Activated B cell treated with CpG ODN at 0.5 μM for 24 hours (primary cell): ENCODE measurements around the gene MSI1. TPM values are rescaled to one million over a fixed set of nuclear protein-coding genes. Genes with fewer than 3 reads are reported as not detected.

Source experiments
- ATAC-seq: fragments of 200-7000 bp; cut with Tn5 transposase; one replicate; pipeline ENCODE4 v1.10.0; 2021; ENCODE audit warnings: low read depth, mild to moderate bottlenecking, moderate library complexity
- CTCF ChIA-PET: fragments of 350-600 bp; sonication (Branson Sonifier 250); formaldehyde crosslinking; loops from one replicate; lab custom pipeline; 2021; ENCODE audit warnings: antibody characterized with exemption; lab: Charles Lee
- POLR2A ChIA-PET: fragments of 350-600 bp; sonication (Branson Sonifier 250); formaldehyde crosslinking; loops from one replicate; lab custom pipeline; 2021; ENCODE audit warnings: antibody characterized with exemption; lab: Charles Lee
- DNase-seq: peaks from one replicate; pipeline ENCODE4 v3.0.0; 2022
- H3K27ac Mint-ChIP-seq: one replicate; pipeline ENCODE4 v1.8.0; 2020; ENCODE audit warnings: mixed read lengths
- H3K27me3 Mint-ChIP-seq: one replicate; pipeline ENCODE4 v1.8.0; 2021; ENCODE audit warnings: mixed read lengths
- H3K36me3 Mint-ChIP-seq: one replicate; pipeline ENCODE4 v1.8.0; 2021; ENCODE audit warnings: low read depth, mixed read lengths
- H3K4me1 Mint-ChIP-seq: one replicate; pipeline ENCODE4 v1.8.0; 2021; ENCODE audit warnings: mixed read lengths
- H3K4me3 Mint-ChIP-seq: one replicate; pipeline ENCODE4 v1.8.0; 2020; ENCODE audit warnings: mild to moderate bottlenecking, mixed read lengths
- H3K9me3 Mint-ChIP-seq: one replicate; pipeline ENCODE4 v1.8.0; 2020; ENCODE audit warnings: mixed read lengths
- intact Hi-C: fragments of 100-400 bp; cut with micrococcal nuclease; formaldehyde crosslinking; loops from one replicate; pipeline ENCODE4 v1.15.1; 2024
- total RNA-seq: library from RNA; stranded (reverse); gene quantifications from 2 replicates; pipeline ENCODE4 v1.2.3, GENCODE V29; 2022
- TF ChIP-seq, protein P1 (sequence below): fragments of 200-600 bp; IDR thresholded peaks from one replicate; pipeline ENCODE4 v1.8.0; 2022; ENCODE audit warnings: antibody characterized with exemption, mild to moderate bottlenecking

MSI1 gene
- total RNA-seq = not detected in 2 replicates

DNA sequence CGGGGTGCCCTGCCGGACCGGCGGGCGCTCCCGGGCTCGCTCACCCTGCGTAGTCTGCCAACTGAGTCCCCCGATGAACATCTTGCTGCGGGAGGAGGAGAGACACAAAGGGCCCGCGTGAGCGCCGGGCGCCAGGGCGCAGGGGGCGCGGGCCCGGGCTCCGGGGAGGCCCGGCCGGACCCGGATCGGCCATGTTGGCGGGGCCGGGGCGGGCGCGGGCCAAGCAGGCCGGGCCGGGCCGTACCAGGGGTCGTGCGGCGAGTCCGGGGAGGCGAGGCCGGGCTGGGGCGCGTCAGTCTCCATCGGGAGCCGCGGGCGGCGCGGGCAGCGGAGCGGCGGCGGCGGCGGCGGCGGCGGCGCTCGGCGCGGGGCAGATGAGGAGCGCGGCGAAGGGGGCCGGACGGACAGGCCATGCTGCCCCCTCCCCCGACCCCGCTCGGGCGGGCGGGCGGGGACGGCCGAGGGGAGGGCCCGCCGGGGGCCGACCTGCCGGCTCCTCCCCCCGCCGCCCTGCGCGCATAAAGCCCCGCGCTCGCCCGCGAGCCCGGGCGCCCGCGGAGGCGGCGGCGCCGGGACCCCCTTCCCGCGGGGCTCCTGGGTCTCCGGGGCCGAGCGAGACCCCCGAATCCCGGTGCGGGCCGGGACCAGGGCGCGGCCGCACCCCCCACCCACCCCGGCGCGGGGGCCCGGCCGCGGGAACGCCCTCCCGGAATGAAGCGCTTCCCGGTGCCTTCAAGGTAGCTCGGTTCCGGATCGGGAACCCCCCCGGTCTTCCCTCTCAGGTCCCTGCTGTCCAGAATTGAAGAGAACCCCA is at the start of gene MSI1:
MSI1 (minus strand) TSS at position 376 of the 814 bp plus-strand sequence; CDS start at position 303, 73 bp downstream.
- peak; percentile 30 for DNase-seq
- no peaks in the 10 kb centered on the region for H3K9me3 Mint-ChIP-seq
- H3K27ac Mint-ChIP-seq = no peak within 1 kb of the TSS

DNA sequence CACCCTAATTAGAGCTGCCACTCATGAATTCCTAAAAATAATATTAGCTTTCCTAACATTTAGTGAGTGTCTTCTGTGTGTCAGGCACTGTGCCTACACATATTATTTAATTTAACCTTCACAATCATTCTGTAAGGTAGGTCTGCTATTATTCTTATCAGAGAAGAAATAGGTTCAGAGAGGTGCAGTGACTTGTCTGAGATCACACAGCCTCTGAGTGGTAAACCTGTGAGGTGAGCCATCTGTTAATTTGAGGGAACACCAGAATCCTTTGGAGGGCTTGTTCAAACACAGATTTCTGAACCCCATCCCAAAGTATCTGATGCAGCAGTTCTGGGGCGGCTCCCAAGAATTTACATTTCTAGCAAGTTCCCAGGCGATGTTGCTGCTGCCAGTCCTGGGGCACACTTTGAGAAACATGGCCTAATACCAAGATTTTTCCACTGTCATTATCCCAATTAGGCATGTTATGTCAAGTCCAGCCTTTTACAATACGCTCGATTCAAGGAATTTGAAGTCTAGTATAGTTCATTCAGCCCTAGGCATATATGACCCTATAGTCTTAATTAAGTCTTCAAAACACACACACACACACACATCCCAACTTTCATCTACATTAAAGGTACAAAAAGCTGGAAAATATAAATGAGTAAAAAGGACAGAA is 49.1 kb upstream of the MSI1 start:
- POLR2A ChIA-PET = interaction anchor here (0.6 kb wide), 1 partner anchor 55 kb away, joined by 3 read pairs; no protein-coding TSS in a partner anchor

More for the DNA sequence above, at the start of gene MSI1:
- H3K4me1 Mint-ChIP-seq = peaks cover 17% of the 10 kb centered on the region
- ChIA-PET CTCF (no interaction called here), POLR2A (no interaction called here)
- intact Hi-C loops = no loop called here
- H3K27me3 Mint-ChIP-seq = peaks cover 73% of the 10 kb centered on the region
- TF ChIP-seq, protein P1, sequence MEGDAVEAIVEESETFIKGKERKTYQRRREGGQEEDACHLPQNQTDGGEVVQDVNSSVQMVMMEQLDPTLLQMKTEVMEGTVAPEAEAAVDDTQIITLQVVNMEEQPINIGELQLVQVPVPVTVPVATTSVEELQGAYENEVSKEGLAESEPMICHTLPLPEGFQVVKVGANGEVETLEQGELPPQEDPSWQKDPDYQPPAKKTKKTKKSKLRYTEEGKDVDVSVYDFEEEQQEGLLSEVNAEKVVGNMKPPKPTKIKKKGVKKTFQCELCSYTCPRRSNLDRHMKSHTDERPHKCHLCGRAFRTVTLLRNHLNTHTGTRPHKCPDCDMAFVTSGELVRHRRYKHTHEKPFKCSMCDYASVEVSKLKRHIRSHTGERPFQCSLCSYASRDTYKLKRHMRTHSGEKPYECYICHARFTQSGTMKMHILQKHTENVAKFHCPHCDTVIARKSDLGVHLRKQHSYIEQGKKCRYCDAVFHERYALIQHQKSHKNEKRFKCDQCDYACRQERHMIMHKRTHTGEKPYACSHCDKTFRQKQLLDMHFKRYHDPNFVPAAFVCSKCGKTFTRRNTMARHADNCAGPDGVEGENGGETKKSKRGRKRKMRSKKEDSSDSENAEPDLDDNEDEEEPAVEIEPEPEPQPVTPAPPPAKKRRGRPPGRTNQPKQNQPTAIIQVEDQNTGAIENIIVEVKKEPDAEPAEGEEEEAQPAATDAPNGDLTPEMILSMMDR = no peak
- ATAC-seq = no peak
- no peaks in the 10 kb centered on the region for H3K36me3 Mint-ChIP-seq
- H3K4me3 Mint-ChIP-seq = peak within 1 kb of the TSS; percentile 70

DNA sequence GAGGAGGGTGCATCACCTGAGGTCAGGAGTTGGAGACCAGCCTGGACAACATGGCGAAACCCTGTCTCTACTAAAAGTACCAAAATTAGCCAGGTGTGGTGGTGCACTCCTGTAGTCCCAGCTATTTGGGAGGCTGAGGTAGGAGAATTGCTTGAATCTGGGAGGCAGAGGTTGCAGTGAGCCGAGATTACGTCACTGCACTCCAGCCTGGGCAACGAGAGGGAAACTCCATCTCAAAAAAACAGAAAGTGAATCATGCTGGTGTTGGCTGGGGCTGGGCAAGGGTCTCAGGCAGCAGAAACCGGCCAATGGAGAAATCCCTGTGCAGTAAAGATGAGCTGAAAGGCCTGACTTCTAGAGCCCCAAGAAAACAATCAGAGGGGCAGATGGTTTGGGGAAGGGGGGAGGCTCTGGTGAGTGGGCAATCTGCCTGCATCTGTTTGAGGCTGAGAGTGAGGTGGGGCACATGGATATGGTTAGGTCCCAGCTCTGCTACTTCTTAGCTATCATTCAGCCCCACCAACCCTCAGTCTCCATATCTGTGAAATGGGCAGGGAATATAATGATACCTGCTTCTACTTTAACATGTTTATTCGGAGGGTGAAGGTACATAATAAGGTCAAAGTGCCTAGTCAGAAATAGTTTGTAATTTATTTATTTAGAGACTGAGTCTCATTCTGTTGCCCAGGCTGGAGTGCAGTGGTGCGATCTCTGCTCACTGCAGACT is 47.7 kb upstream of the MSI1 start:
- Mint-ChIP-seq H3K4me1 (no peaks in the 10 kb centered on the region), H3K4me3 (no peak overlapping the region), H3K27me3 (peaks cover 14% of the 10 kb centered on the region), H3K27ac (no peak overlapping the region), H3K36me3 (no peaks in the 10 kb centered on the region), H3K9me3 (no peaks in the 10 kb centered on the region)
- TF ChIP-seq, protein P1 = no peak
- intact Hi-C loops = no loop called here
- ATAC-seq (no peak), DNase-seq (no peak)
- CTCF ChIA-PET = no interaction called here
- POLR2A ChIA-PET = interaction anchor here (0.5 to 0.9 kb wide), 2 partner anchors 14 to 126 kb away, joined by 3 to 8 read pairs; no protein-coding TSS in a partner anchor

More for the DNA sequence above, 49.1 kb upstream of the MSI1 start:
- TF ChIP-seq, protein P1 = no peak
- CTCF ChIA-PET = no interaction called here
- Mint-ChIP-seq H3K4me1 (no peaks in the 10 kb centered on the region), H3K36me3 (no peaks in the 10 kb centered on the region), H3K27me3 (peaks cover 12% of the 10 kb centered on the region), H3K9me3 (no peaks in the 10 kb centered on the region), H3K27ac (no peak overlapping the region), H3K4me3 (no peak overlapping the region)
- intact Hi-C loops = no loop called here
- ATAC-seq = no peak
- DNase-seq = no peak

- intact Hi-C loops = no loop called here
- Mint-ChIP-seq H3K27ac (no peak overlapping the region), H3K4me3 (no peak overlapping the region), H3K9me3 (no peaks in the 10 kb centered on the region), H3K4me1 (no peaks in the 10 kb centered on the region), H3K27me3 (peaks cover 14% of the 10 kb centered on the region), H3K36me3 (no peaks in the 10 kb centered on the region)
- TF ChIP-seq, protein P1 = no peak
- POLR2A ChIA-PET = no interaction called here
- DNase-seq (no peak), ATAC-seq (no peak)
- CTCF ChIA-PET = no interaction called here
Observed at GRCh38 chr12:120413901-120414695, 45.1 kb upstream of the MSI1 start.
